ENCODE results near the gene MEGF10. TPM values are rescaled to one million over a fixed set of nuclear protein-coding genes. Genes with fewer than 3 reads are reported as not detected.

Gene MEGF10
- total and polyA plus RNA-seq, 8 donors = 0.02 to 0.59 (median 0.06) TPM; not detected in 1

GRCh38 chr5:127505905-127506304, 215.3 kb downstream of the MEGF10 start:
- Histone ChIP-seq H3K4me1 (peaks cover 4 to 19% (median 6%) of the 10 kb centered on the region in 3 donors), H3K4me3 (no peak overlapping the region), H3K27me3 (no peaks in the 10 kb centered on the region), H3K27ac (no peak overlapping the region), H3K36me3 (no peaks in the 10 kb centered on the region), H3K9me3 (no peaks in the 10 kb centered on the region)
- no peak for FAIRE-seq
- peak in 1 of 4 donors; percentile 19 for ATAC-seq
- DNase-seq = no peak
- no peak for TF ChIP-seq CTCF (IDR thresholded peaks at IDR 0.05)
- intact Hi-C loops (cut with DNase I) = no loop called here
- 93 to 94% methylated on average over 2 of the region's 2 CpGs for WGBS, 2 donors

GRCh38 chr5:127506616-127507015, 216.0 kb downstream of the MEGF10 start:
- ATAC-seq = no peak
- no peaks in the 10 kb centered on the region for H3K27me3 ChIP-seq
- 82 to 95% methylated on average over 6 of the region's 6 CpGs for WGBS, 2 donors
- intact Hi-C loops (cut with DNase I) = no loop called here
- H3K4me3 ChIP-seq = no peak overlapping the region
- H3K9me3 ChIP-seq = no peaks in the 10 kb centered on the region
- DNase-seq = no peak
- H3K4me1 ChIP-seq = peaks cover 4 to 19% (median 6%) of the 10 kb centered on the region in 3 donors
- H3K36me3 ChIP-seq = no peaks in the 10 kb centered on the region
- H3K27ac ChIP-seq = no peak overlapping the region
- no peak for TF ChIP-seq CTCF (IDR thresholded peaks at IDR 0.05)
- FAIRE-seq = no peak

GRCh38 chr5:127508644-127509373, 218.2 kb downstream of the MEGF10 start:
- WGBS, 2 donors = 13 to 31% methylated on average over 2 of the region's 2 CpGs
- Histone ChIP-seq H3K36me3 (no peaks in the 10 kb centered on the region), H3K9me3 (no peaks in the 10 kb centered on the region), H3K4me3 (no peak overlapping the region), H3K4me1 (peaks cover 4 to 23% (median 6%) of the 10 kb centered on the region in 3 donors), H3K27ac (peak overlapping the region in 3 of 4 donors; percentile 5 to 53 (median 24)), H3K27me3 (no peaks in the 10 kb centered on the region)
- ATAC-seq = peak; percentile 76 to 89 (median 83)
- DNase-seq = peak in 2 of 6 donors; percentile 60 to 66
- intact Hi-C loops (cut with DNase I) = no loop called here
- no peak for TF ChIP-seq CTCF (IDR thresholded peaks at IDR 0.05)
- no peak for FAIRE-seq

Other genes starting within 250 kb of the MEGF10 start
- gene C5orf63, start 217.3 kb upstream of the MEGF10 start, total RNA-seq = 1 to 10 TPM; 1.6 to 8.8 (median 3.5) TPM
- 1 to 10 TPM; 2.9 to 3.6 TPM for gene C5orf63, start 217.3 kb upstream of the MEGF10 start, polyA plus RNA-seq
- gene PRRC1, start 226.8 kb downstream of the MEGF10 start, total RNA-seq = 10 to 100 TPM; 25.7 to 46.7 (median 36.6) TPM
- 10 to 100 TPM; 17.7 to 19.4 TPM for gene PRRC1, start 226.8 kb downstream of the MEGF10 start, polyA plus RNA-seq

All from pancreas (tissue), 10 donors.